Gastrocnemius medialis (tissue), 4 donors: ENCODE data around the gene PDZD7.

Experiments used
- POLR2A ChIP-seq, 2 donors: fragments of 450-650 bp; IDR thresholded peaks; one replicate each; pipeline ENCODE4 v1.6.1; 2017; ENCODE audit warnings: antibody characterized with exemption in 2 of 2, mild to moderate bottlenecking in 2 of 2, moderate library complexity in 2 of 2
- TF ChIP-seq, protein P1 (sequence below), 5 experiments: fragments of 450-650 bp in 3 of 5; fragments of 200-600 bp in 2 of 5; sonication (generic) in 2 of 5; IDR thresholded peaks in 4 of 5; conservative IDR thresholded peaks in 1 of 5; 1 replicate in 4 of 5; 2 replicates in 1 of 5; pipeline ENCODE4 v1.5.1; 2016 to 2019; ENCODE audit warnings: antibody characterized with exemption in 5 of 5, mild to moderate bottlenecking in 3 of 5, moderate library complexity in 3 of 5

DNA sequence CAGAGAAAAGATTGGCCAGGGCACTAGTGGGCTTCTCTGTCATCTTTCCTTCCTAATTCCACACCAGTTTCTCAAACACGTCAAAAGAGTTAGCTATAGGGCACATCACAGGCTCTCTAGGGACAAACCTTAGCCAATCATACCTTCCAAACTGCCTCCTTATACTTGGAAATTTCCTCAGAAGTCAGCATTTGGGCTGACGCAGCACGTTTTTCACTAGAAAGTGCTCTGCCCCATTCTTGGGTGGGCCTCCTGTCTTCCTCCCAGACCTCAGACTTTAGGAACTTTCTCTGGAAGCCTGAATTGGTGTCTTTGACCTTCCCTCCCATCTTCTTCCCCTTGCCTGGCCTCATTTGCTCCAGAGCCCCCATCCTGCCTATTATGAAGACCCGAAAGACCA is 11.2 kb upstream of the PDZD7 start:
- TF ChIP-seq, protein P1, sequence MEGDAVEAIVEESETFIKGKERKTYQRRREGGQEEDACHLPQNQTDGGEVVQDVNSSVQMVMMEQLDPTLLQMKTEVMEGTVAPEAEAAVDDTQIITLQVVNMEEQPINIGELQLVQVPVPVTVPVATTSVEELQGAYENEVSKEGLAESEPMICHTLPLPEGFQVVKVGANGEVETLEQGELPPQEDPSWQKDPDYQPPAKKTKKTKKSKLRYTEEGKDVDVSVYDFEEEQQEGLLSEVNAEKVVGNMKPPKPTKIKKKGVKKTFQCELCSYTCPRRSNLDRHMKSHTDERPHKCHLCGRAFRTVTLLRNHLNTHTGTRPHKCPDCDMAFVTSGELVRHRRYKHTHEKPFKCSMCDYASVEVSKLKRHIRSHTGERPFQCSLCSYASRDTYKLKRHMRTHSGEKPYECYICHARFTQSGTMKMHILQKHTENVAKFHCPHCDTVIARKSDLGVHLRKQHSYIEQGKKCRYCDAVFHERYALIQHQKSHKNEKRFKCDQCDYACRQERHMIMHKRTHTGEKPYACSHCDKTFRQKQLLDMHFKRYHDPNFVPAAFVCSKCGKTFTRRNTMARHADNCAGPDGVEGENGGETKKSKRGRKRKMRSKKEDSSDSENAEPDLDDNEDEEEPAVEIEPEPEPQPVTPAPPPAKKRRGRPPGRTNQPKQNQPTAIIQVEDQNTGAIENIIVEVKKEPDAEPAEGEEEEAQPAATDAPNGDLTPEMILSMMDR (IDR thresholded peaks at IDR 0.05 in 4 of 5, conservative IDR thresholded peaks at IDR 0.05 in 1 of 5): no peak
- no peak for TF ChIP-seq POLR2A (IDR thresholded peaks at IDR 0.05)
